ENCODE data around the gene ZP4.
"Not testable (repeated sequence)": the region's sequence is repeated elsewhere in the genome, so short reads cannot be mapped to it uniquely, and the experiment has no call there.

ZP4 gene

DNA sequence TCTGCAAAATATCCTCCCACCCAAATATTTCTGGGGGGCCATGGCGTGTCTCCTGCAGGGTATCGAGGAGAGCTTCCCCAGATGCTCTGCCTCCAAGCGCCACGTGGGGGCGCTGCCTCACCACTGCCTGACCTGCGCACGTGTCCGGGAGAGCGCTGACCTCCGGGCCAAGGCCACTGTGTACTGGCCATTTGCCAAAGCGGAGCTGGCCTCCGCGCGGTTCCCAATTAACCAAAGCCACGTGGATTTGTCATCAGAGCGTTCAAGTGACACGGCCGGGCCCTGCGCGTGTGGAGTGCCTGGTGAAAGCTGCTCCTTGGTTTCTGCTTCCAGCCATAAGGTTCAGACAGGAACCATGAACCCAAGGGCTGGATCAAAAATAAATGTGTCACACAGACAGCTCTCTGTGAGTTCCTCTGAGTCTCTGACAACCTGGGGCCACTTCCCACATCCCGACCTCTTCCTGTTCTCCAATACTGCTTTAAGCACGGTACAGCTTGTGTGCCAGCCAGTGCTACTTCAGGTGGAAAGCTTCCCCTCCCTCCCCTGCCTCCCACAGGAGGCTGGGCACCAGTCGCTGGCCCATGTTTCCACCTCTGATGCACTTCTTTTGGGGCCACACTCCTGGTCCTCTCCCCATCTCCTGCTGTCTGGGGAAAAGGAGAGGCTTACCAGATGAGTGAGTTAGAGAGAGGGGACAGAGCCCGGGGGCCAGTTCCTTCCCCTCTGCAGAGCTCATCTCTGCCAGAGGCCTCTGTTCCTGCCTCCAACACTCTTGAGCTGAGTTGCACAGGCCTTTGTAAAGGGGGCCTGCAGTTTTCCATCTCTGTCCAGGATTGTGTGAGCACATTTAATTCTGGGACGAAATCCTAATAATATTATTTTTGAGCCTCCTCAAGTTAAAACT is 26.1 kb downstream of the ZP4 start:
- H3K27ac ChIP-seq, result peak overlapping the region; percentile 49
- TF ChIP-seq, protein P1, sequence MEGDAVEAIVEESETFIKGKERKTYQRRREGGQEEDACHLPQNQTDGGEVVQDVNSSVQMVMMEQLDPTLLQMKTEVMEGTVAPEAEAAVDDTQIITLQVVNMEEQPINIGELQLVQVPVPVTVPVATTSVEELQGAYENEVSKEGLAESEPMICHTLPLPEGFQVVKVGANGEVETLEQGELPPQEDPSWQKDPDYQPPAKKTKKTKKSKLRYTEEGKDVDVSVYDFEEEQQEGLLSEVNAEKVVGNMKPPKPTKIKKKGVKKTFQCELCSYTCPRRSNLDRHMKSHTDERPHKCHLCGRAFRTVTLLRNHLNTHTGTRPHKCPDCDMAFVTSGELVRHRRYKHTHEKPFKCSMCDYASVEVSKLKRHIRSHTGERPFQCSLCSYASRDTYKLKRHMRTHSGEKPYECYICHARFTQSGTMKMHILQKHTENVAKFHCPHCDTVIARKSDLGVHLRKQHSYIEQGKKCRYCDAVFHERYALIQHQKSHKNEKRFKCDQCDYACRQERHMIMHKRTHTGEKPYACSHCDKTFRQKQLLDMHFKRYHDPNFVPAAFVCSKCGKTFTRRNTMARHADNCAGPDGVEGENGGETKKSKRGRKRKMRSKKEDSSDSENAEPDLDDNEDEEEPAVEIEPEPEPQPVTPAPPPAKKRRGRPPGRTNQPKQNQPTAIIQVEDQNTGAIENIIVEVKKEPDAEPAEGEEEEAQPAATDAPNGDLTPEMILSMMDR (conservative IDR thresholded peaks at IDR 0.05), result peak; percentile 99
- TF ChIP-seq ZFX (IDR thresholded peaks at IDR 0.05), result no peak

DNA sequence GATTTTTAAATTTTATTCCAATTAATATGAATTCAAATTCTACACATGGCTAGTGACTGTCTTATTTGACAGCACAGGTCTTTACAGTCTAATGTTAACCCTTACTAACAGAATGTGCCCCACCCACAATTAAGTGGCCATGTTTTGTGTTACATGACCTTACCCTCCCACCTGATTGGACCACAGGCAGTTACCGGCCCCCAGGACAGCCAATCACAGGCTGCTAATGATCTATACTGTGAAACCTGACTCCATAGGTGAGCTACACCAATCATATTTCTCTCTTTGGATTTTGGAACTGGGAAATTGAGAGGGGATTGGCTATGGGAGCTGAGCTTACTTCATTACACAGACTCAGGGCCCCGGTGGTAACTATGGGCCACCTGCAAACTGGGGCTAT is 27.5 kb downstream of the ZP4 start:
- TF ChIP-seq, protein P1 (conservative IDR thresholded peaks at IDR 0.05), result no peak
- TF ChIP-seq ZFX (IDR thresholded peaks at IDR 0.05), result no peak
- no peak overlapping the region for H3K27ac ChIP-seq

DNA sequence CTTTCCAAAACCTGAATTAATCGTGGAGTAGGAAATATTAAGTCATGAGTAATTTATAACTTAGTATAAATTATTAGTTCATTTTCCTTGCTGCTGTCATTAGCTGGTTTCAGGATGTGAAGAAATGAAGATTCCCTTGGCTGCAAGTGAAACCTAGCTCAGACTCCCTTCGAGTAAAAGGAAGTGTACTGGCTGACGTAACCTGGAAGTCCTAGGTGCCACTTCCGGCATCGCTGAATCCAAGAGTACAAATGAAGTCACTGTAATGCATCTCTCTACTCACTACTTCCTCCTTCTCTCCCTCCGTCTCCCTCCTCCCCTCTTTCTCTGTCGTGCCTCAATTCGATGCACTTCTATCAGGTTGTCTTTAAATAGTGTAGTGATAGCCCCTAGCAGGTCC is 28.8 kb downstream of the ZP4 start:
- TF ChIP-seq, protein P1 (conservative IDR thresholded peaks at IDR 0.05), result no peak
- TF ChIP-seq ZFX (IDR thresholded peaks at IDR 0.05), result no peak
- H3K27ac ChIP-seq, result no peak overlapping the region

DNA sequence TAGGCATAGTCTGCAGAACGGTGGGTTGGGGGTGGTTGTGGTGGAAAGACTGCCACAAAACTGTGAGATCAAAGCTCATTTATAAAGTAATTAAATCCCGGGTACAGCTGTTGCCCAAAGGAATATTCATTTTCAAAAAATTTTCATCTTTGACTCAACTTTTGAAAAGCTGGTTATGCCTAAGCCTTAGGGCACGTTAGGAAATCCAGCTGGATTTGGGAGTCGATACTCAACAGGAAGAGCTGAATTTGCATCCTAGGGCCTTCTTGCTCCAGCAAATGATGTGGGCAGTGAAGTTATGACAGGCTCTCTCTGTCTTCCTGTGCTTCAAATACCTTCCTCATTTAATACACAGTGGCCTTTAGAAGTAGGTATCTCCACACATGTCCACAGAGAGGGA is 31.7 kb downstream of the ZP4 start:
- no peak for TF ChIP-seq ZFX (IDR thresholded peaks at IDR 0.05)
- TF ChIP-seq, protein P1 (conservative IDR thresholded peaks at IDR 0.05), result no peak
- no peak overlapping the region for H3K27ac ChIP-seq

DNA sequence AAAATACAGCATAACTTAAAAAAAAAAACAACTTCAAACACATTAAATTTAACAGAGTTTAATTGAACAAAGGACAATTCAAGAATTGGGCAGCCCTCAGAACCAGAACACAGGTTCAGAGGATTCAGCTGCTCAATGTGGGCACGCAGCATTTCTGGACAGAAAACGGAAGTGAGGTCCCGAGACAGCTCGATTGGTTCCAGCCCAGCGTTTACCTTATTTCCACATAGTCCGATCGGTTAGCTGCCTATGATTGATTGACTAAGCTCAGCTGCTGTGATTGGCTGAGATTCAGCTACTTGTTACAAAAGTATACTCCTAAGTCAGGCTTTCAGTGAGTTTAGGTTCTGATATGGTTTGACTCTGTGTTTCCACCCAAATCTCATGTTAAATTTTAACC is 33.3 kb downstream of the ZP4 start:
- no peak overlapping the region for H3K27ac ChIP-seq
- TF ChIP-seq, protein P1 (conservative IDR thresholded peaks at IDR 0.05), result no peak
- TF ChIP-seq ZFX (IDR thresholded peaks at IDR 0.05), result no peak

DNA sequence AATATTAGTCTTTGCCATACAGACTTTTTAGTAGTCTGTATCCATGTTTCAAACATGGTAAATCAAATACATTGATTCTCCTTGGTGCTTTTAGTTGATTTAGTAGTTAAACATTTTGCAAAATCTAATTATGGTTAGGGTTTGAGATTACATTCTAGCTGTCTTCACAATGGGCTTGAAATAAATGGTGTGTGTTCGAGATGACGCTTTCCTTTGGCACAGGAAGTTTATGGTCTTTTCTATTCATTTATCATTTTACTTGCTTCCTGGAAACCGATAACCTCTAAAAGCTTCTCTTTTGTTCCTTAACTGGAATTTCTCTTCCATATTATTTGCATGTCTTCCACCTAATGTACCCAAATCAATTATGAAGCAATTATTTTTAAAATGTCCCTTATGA is 38.4 kb downstream of the ZP4 start:
- no peak overlapping the region for H3K27ac ChIP-seq
- TF ChIP-seq, protein P1 (conservative IDR thresholded peaks at IDR 0.05), result no peak
- no peak for TF ChIP-seq ZFX (IDR thresholded peaks at IDR 0.05)

DNA sequence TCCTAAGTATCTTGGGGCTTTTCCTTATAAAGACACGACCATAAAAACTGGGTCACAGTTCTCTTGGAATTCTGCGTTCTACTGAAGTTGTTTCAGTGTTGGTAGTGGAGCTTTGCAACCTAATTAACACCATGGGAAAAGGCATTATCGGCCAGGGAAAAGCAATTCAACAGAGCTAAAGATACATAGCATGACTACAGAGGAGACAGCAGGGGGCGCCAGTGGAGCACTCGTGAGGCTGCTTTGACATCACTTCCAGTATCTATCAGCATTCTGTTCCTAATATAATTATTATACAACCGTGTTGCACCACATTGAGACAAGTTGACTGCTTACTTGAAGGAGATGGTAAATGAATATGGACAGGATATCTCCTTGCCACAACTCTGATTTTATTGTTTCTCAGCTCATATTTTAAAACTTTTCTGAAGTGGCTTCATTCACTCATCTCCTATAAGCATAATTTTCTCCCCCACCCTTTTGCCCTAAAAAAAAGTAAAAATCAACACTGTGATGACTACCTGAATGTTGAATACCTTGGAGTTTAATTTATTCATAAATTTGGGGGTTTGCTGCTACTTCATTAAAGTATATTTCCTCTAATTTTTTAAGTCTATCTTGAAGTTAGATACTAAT is 39.4 kb downstream of the ZP4 start:
- no peak overlapping the region for H3K27ac ChIP-seq
- TF ChIP-seq, protein P1 (conservative IDR thresholded peaks at IDR 0.05), result peak; percentile 91
- TF ChIP-seq ZFX (IDR thresholded peaks at IDR 0.05), result no peak

DNA sequence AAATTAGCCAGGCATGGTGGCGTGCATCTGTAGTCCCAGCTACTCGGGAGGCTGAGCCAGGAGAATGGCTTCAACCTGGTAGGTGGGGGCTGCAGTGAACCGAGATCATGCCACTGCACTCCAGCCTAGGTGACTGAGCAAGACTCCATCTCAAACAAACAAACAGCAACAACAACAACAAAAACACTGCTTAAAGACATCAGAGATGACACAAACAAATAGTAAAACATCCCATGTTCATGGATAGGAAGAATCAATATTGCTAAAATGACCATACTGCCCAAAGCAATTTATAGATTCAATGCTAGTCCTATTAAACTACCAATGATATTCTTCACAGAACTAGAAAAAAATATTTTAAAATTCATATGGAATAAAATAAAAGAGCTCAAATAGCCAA is 47.2 kb downstream of the ZP4 start:
- H3K27ac ChIP-seq, result not testable (repeated sequence)

Data from C4-2B (cell line).